Panc1 (cell line): ENCODE measurements around the gene SLIT1.

ENCODE experiments used
- CTCF ChIP-seq: fragments of 450-650 bp; IDR thresholded peaks from 2 replicates; pipeline ENCODE4 v1.5.1; 2017; ENCODE audit warnings: mild to moderate bottlenecking
- POLR2AphosphoS5 ChIP-seq: IDR thresholded peaks from 2 replicates; pipeline ENCODE4 v1.6.1; 2012; ENCODE audit warnings: mild to moderate bottlenecking, low read depth, low read length, moderate library complexity
- REST ChIP-seq, 2 experiments: IDR thresholded peaks; 2 replicates each; pipeline ENCODE4 v1.6.1; 2011 to 2012; ENCODE audit warnings: low read depth in 2 of 2, control low read depth in 1 of 2, low read length in 1 of 2, mild to moderate bottlenecking in 1 of 2, moderate library complexity in 1 of 2; ENCODE audit not compliant: insufficient read depth in 1 of 2
- SIN3A ChIP-seq: IDR thresholded peaks from 2 replicates; pipeline ENCODE4 v1.6.1; 2012; ENCODE audit warnings: low read depth, mild to moderate bottlenecking, low read length, moderate library complexity, borderline replicate concordance; ENCODE audit not compliant: insufficient read depth
- TCF7L2 ChIP-seq: IDR thresholded peaks from 2 replicates; pipeline ENCODE4 v1.6.1; 2011; ENCODE audit warnings: mild to moderate bottlenecking, low read depth, low read length, inconsistent platforms

- no peak for TF ChIP-seq POLR2AphosphoS5
- TF ChIP-seq CTCF, result no peak
- TF ChIP-seq TCF7L2, result no peak
- no peak for TF ChIP-seq SIN3A
- TF ChIP-seq REST (IDR thresholded peaks at IDR 0.05; ENCODE audit: insufficient read depth in 1 of 2, low read depth in 2 of 2, low read length in 1 of 2), result no peak
These were observed 106.3 kb downstream of the SLIT1 start for GRCh38 chr10:97079448-97079847.
